GM12892 (cell line): ENCODE measurements around the gene FMN2.
"Not testable (repeated sequence)": the region's sequence is repeated elsewhere in the genome, so short reads cannot be mapped to it uniquely, and the experiment has no call there.

Source experiments
- POLR2A ChIP-seq: IDR thresholded peaks from 2 replicates; pipeline ENCODE4 v1.6.1; 2011; ENCODE audit warnings: low read depth, low read length, control low read depth
- POLR2AphosphoS5 ChIP-seq: IDR thresholded peaks from 2 replicates; pipeline ENCODE4 v1.6.1; 2011; ENCODE audit warnings: low read depth, low read length, control low read depth
- TAF1 ChIP-seq: IDR thresholded peaks from 2 replicates; pipeline ENCODE4 v1.6.1; 2011; ENCODE audit warnings: low read depth, mild to moderate bottlenecking, control low read depth, low read length, borderline replicate concordance

DNA sequence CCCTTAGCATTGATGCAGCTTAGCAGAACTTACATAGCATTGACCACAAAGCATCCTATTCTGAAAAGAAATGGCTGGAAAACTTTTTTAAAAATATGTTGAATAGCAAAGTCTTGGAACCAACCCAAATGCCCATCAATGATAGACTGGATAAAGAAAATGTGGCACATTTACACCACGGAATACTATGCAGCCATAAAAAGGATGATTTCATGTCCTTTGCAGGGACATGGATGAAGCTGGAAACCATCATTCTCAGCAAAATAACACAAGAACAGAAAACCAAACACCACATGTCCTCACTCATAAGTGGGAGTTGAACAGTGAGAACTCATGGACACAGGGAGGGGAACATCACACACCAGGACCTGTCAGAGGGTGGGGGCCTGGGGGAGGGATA is 323.3 kb downstream of the FMN2 start:
- not testable (repeated sequence) for TF ChIP-seq POLR2A, POLR2AphosphoS5, TAF1
